HCT116 (cell line): Measurements from ENCODE around the gene FAM78B. TPM values are rescaled to one million over a fixed set of nuclear protein-coding genes. Genes with fewer than 3 reads are reported as not detected.

Experiments
- ATAC-seq: fragments of 200-7000 bp; cut with Tn5 transposase; 2 replicates; pipeline ENCODE4 v1.9.1; 2020; ENCODE audit warnings: mild to moderate bottlenecking, moderate library complexity
- BruUV-seq: library from RNA; stranded (reverse); fragments of 400-500 nt; replicated peaks from 2 replicates; lab custom pipeline; 2021; lab: Mats Ljungman, UMichigan
- CTCF ChIA-PET: fragments of 300-600 bp; sonication (Branson Sonifier 250); formaldehyde crosslinking; loops from one replicate; lab custom pipeline; 2021; ENCODE audit warnings: antibody characterized with exemption; lab: Charles Lee
- POLR2A ChIA-PET: fragments of 300-600, 350-600 bp; sonication (Branson Sonifier 250); formaldehyde crosslinking; loops from one replicate; lab custom pipeline; 2021; ENCODE audit warnings: antibody characterized with exemption; lab: Charles Lee
- RAD21 ChIA-PET, 2 experiments: fragments of 300-600 bp; sonication (Branson Sonifier 250); formaldehyde crosslinking; loops; one replicate each; lab custom pipeline; 2023; ENCODE audit warnings: low total read pairs in 2 of 2; ENCODE audit not compliant: uncharacterized antibody in 2 of 2, unreplicated experiment in 2 of 2, low non-redundant PET in 1 of 2; lab: Charles Lee
- DNase-seq: peaks from one replicate; pipeline ENCODE4 v3.0.0-alpha.2; 2010; ENCODE audit warnings: low read depth, low spot score
- H2AFZ ChIP-seq: fragments of 200-600 bp; shearing (Covaris generic), sonication (generic); 2 replicates; pipeline ENCODE4 v1.6.1; 2017; ENCODE audit warnings: low read depth, mixed run types, mixed read lengths, antibody characterized with exemption, low read length; ENCODE audit not compliant: poor library complexity, severe bottlenecking
- H3K27ac ChIP-seq: 2 replicates; pipeline ENCODE4 v1.5.1; 2012; ENCODE audit warnings: low read depth, low read length
- H3K27me3 ChIP-seq: fragments of 200-600 bp; sonication (generic); 2 replicates; pipeline ENCODE4 v1.6.1; 2016; ENCODE audit warnings: mixed run types, low read length, mixed read lengths; ENCODE audit not compliant: insufficient read depth
- H3K36me3 ChIP-seq, 2 experiments: fragments of 200-500 bp in 1 of 2; fragments of 200-600 bp in 1 of 2; sonication (Bioruptor generic) in 1 of 2; sonication (generic) in 1 of 2; 2 replicates each; pipeline versions ENCODE4 v1.5.1 to v1.6.1; 2014 to 2016; ENCODE audit warnings: low read length in 2 of 2, inconsistent platforms in 1 of 2, mixed read lengths in 1 of 2, mixed run types in 1 of 2; ENCODE audit not compliant: insufficient read depth in 2 of 2, control insufficient read depth in 1 of 2
- H3K4me1 ChIP-seq, 2 experiments: fragments of 200-600 bp in 1 of 2; sonication (generic) in 1 of 2; 2 replicates each; pipeline versions ENCODE4 v1.5.1 to v1.6.1; 2012 to 2017; ENCODE audit warnings: low read length in 2 of 2, inconsistent platforms in 1 of 2, mild to moderate bottlenecking in 1 of 2, mixed read lengths in 1 of 2, mixed run types in 1 of 2, moderate library complexity in 1 of 2; ENCODE audit not compliant: insufficient read depth in 2 of 2, control insufficient read depth in 1 of 2
- H3K4me2 ChIP-seq: fragments of 200-600 bp; sonication (generic); 2 replicates; pipeline ENCODE4 v1.6.1; 2017; ENCODE audit warnings: mixed run types, low read length, mixed read lengths
- H3K4me3 ChIP-seq, 2 experiments: fragments of 200-600 bp in 1 of 2; sonication (generic) in 1 of 2; replicated peaks in 1 of 2; 2 replicates each; pipeline ENCODE4 v1.5.1; 2011 to 2016; ENCODE audit warnings: low read length in 2 of 2, control low read depth in 1 of 2, low read depth in 1 of 2, mild to moderate bottlenecking in 1 of 2, mixed read lengths in 1 of 2, mixed run types in 1 of 2
- H3K79me2 ChIP-seq: fragments of 200-600 bp; sonication (generic); 2 replicates; pipeline ENCODE4 v1.6.1; 2017; ENCODE audit warnings: mild to moderate bottlenecking, mixed run types, low read length, moderate library complexity, mixed read lengths; ENCODE audit not compliant: insufficient read depth
- H3K9ac ChIP-seq: fragments of 200-600 bp; sonication (generic); 2 replicates; pipeline ENCODE4 v1.6.1; 2016; ENCODE audit warnings: low read length, mixed read lengths
- H3K9me2 ChIP-seq: fragments of 200-600 bp; sonication (generic), shearing (Covaris generic); 2 replicates; pipeline ENCODE4 v1.6.1; 2017; ENCODE audit warnings: mixed run types, mild to moderate bottlenecking, moderate library complexity; ENCODE audit not compliant: insufficient read depth
- H3K9me3 ChIP-seq, 2 experiments: fragments of 200-500 bp in 1 of 2; fragments of 200-600 bp in 1 of 2; sonication (Bioruptor generic) in 1 of 2; sonication (generic) in 1 of 2; 2 replicates each; pipeline ENCODE4 v1.6.1; 2014 to 2017; ENCODE audit warnings: low read length in 2 of 2, mixed read lengths in 2 of 2, inconsistent platforms in 1 of 2, low read depth in 1 of 2, mild to moderate bottlenecking in 1 of 2, mixed run types in 1 of 2, moderate library complexity in 1 of 2; ENCODE audit not compliant: control insufficient read depth in 1 of 2, insufficient read depth in 1 of 2
- H4K20me1 ChIP-seq: fragments of 200-600 bp; sonication (generic), shearing (Covaris generic); 2 replicates; pipeline ENCODE4 v1.6.1; 2017; ENCODE audit warnings: mixed run types, mild to moderate bottlenecking, moderate library complexity; ENCODE audit not compliant: insufficient read depth
- ATF3 ChIP-seq: IDR thresholded peaks from 2 replicates; pipeline ENCODE4 v1.6.1; 2012
- CEBPB ChIP-seq: IDR thresholded peaks from 2 replicates; pipeline ENCODE4 v1.6.1; 2012; ENCODE audit warnings: low read depth
- EGR1 ChIP-seq: IDR thresholded peaks from 2 replicates; pipeline ENCODE4 v1.6.1; 2012; ENCODE audit warnings: low read depth
- ELF1 ChIP-seq: IDR thresholded peaks from 2 replicates; pipeline ENCODE4 v1.6.1; 2012; ENCODE audit warnings: low read depth, borderline replicate concordance
- FOSL1 ChIP-seq: IDR thresholded peaks from 2 replicates; pipeline ENCODE4 v1.6.1; 2012; ENCODE audit warnings: low read depth
- JUND ChIP-seq: IDR thresholded peaks from 2 replicates; pipeline ENCODE4 v1.6.1; 2012
- MAX ChIP-seq: IDR thresholded peaks from 2 replicates; pipeline ENCODE4 v1.6.1; 2012
- POLR2A ChIP-seq: IDR thresholded peaks from 2 replicates; pipeline ENCODE4 v1.7.0; 2011; ENCODE audit warnings: borderline replicate concordance; ENCODE audit not compliant: insufficient read depth, insufficient read length; ENCODE audit errors: extremely low read depth
- POLR2AphosphoS5 ChIP-seq: IDR thresholded peaks from 2 replicates; pipeline ENCODE4 v1.6.1; 2011; ENCODE audit warnings: mild to moderate bottlenecking, low read depth, low read length, moderate library complexity
- RAD21 ChIP-seq: IDR thresholded peaks from 2 replicates; pipeline ENCODE4 v1.6.1; 2012; ENCODE audit warnings: low read depth, mild to moderate bottlenecking
- REST ChIP-seq: IDR thresholded peaks from 2 replicates; pipeline ENCODE4 v1.6.1; 2012; ENCODE audit warnings: low read depth
- SIN3A ChIP-seq: IDR thresholded peaks from 2 replicates; pipeline ENCODE4 v1.6.1; 2012; ENCODE audit warnings: low read depth
- SP1 ChIP-seq: IDR thresholded peaks from 2 replicates; pipeline ENCODE4 v1.6.1; 2012; ENCODE audit warnings: low read depth
- SRF ChIP-seq: IDR thresholded peaks from 2 replicates; pipeline ENCODE4 v1.6.1; 2012; ENCODE audit warnings: low read depth
- TCF7L2 ChIP-seq: IDR thresholded peaks from 2 replicates; pipeline ENCODE4 v1.7.0; 2011; ENCODE audit warnings: borderline replicate concordance, inconsistent platforms; ENCODE audit not compliant: insufficient read depth, insufficient read length; ENCODE audit errors: extremely low read depth
- YY1 ChIP-seq: IDR thresholded peaks from 2 replicates; pipeline ENCODE4 v1.6.1; 2011; ENCODE audit warnings: low read length, low read depth, moderate library complexity, mild to moderate bottlenecking; ENCODE audit not compliant: insufficient replicate concordance; ENCODE audit errors: extremely low read depth
- ZFX ChIP-seq: fragments of 450-650 bp; IDR thresholded peaks from 2 replicates; pipeline ENCODE4 v1.6.1; 2017
- ZNF274 ChIP-seq: fragments of 200-500 bp; sonication (Bioruptor generic); IDR thresholded peaks from 2 replicates; pipeline ENCODE4 v1.6.1; 2014; ENCODE audit warnings: mild to moderate bottlenecking, low read depth, low read length, inconsistent platforms
- intact Hi-C: fragments of 100-400 bp; cut with micrococcal nuclease; formaldehyde crosslinking; loops from 2 replicates; pipeline ENCODE4 v1.10.0; 2022
- total RNA-seq: library from RNA; stranded (reverse); gene quantifications from one replicate; pipeline ENCODE4 v1.2.1, GENCODE V29; 2021; ENCODE audit not compliant: unreplicated experiment
- TF ChIP-seq, protein P1 (sequence below): IDR thresholded peaks from 2 replicates; pipeline ENCODE4 v1.6.1; 2011; ENCODE audit warnings: mild to moderate bottlenecking, low read length, moderate library complexity; ENCODE audit not compliant: insufficient replicate concordance; ENCODE audit errors: extremely low read depth
- TF ChIP-seq, protein P2 (sequence below), 3 experiments: fragments of 200-600 bp in 1 of 3; sonication (generic) in 1 of 3; IDR thresholded peaks in 2 of 3; conservative IDR thresholded peaks in 1 of 3; 2 replicates each; pipeline ENCODE4 v1.5.1; 2012 to 2017; ENCODE audit warnings: low read depth in 2 of 3, low read length in 2 of 3, antibody characterized with exemption in 1 of 3, borderline replicate concordance in 1 of 3, control low read depth in 1 of 3, mild to moderate bottlenecking in 1 of 3, mixed read lengths in 1 of 3, mixed run types in 1 of 3, moderate library complexity in 1 of 3; ENCODE audit not compliant: insufficient read depth in 1 of 3

FAM78B gene
- total RNA-seq, 1 experiment from 2014 or later, result 1.4 TPM

DNA sequence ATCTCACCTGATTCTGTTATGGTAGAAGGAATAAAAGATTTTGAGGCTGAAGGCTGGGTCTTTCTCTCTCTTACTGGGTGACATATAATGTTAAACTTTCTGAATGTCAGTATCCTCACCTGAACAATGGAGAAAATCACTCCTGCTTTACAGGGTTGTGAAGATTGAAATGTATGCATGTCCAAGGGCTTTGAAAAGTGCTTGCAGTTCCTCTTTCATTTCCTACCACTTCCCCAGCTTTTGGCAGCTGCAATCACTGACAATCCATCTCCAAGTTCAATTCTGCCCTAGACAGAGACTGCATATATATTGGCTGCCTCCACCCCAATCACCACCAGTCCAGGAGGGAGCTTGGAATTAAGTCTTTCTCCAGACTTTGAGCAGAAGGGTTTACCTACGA is 39.8 kb downstream of the FAM78B start:
- Histone ChIP-seq H4K20me1 (no peaks in the 10 kb centered on the region), H3K4me2 (no peak overlapping the region), H3K79me2 (no peaks in the 10 kb centered on the region), H3K4me1 (no peaks in the 10 kb centered on the region), H3K27ac (no peak overlapping the region), H3K27me3 (no peaks in the 10 kb centered on the region), H3K9me3 (no peaks in the 10 kb centered on the region), H3K36me3 (no peaks in the 10 kb centered on the region), H2AFZ (no peak overlapping the region), H3K9ac (no peak overlapping the region), H3K4me3 (no peak overlapping the region), H3K9me2 (no peaks in the 10 kb centered on the region)
- intact Hi-C loops, result no loop called here
- CTCF ChIA-PET, result no interaction called here
- no peak for TF ChIP-seq EGR1
- no peak for TF ChIP-seq MAX
- TF ChIP-seq RAD21, result no peak
- no peak for TF ChIP-seq ZNF274
- TF ChIP-seq POLR2A, result no peak
- no peak for TF ChIP-seq REST
- no peak for TF ChIP-seq SP1
- no peak for TF ChIP-seq SIN3A
- TF ChIP-seq, protein P1, sequence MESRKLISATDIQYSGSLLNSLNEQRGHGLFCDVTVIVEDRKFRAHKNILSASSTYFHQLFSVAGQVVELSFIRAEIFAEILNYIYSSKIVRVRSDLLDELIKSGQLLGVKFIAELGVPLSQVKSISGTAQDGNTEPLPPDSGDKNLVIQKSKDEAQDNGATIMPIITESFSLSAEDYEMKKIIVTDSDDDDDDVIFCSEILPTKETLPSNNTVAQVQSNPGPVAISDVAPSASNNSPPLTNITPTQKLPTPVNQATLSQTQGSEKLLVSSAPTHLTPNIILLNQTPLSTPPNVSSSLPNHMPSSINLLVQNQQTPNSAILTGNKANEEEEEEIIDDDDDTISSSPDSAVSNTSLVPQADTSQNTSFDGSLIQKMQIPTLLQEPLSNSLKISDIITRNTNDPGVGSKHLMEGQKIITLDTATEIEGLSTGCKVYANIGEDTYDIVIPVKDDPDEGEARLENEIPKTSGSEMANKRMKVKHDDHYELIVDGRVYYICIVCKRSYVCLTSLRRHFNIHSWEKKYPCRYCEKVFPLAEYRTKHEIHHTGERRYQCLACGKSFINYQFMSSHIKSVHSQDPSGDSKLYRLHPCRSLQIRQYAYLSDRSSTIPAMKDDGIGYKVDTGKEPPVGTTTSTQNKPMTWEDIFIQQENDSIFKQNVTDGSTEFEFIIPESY, result no peak
- no peak for TF ChIP-seq JUND
- no peak for TF ChIP-seq ELF1
- TF ChIP-seq TCF7L2, result no peak
- no peak for TF ChIP-seq ATF3
- TF ChIP-seq CEBPB, result no peak
- TF ChIP-seq, protein P2, sequence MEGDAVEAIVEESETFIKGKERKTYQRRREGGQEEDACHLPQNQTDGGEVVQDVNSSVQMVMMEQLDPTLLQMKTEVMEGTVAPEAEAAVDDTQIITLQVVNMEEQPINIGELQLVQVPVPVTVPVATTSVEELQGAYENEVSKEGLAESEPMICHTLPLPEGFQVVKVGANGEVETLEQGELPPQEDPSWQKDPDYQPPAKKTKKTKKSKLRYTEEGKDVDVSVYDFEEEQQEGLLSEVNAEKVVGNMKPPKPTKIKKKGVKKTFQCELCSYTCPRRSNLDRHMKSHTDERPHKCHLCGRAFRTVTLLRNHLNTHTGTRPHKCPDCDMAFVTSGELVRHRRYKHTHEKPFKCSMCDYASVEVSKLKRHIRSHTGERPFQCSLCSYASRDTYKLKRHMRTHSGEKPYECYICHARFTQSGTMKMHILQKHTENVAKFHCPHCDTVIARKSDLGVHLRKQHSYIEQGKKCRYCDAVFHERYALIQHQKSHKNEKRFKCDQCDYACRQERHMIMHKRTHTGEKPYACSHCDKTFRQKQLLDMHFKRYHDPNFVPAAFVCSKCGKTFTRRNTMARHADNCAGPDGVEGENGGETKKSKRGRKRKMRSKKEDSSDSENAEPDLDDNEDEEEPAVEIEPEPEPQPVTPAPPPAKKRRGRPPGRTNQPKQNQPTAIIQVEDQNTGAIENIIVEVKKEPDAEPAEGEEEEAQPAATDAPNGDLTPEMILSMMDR (IDR thresholded peaks at IDR 0.05 in 2 of 3, conservative IDR thresholded peaks at IDR 0.05 in 1 of 3; ENCODE audit: borderline replicate concordance in 1 of 3, insufficient read depth in 1 of 3, low read depth in 2 of 3, low read length in 2 of 3), result no peak
- no peak for TF ChIP-seq POLR2AphosphoS5
- TF ChIP-seq YY1, result no peak
- no peak for TF ChIP-seq SRF
- TF ChIP-seq ZFX, result no peak
- no peak for TF ChIP-seq FOSL1
- ATAC-seq (no peak), DNase-seq (no peak)
- POLR2A ChIA-PET, result no interaction called here
- RAD21 ChIA-PET, result no interaction called here
- BruUV-seq, result no TSS peak
